ENCODE measurements around the gene SMPD3.

SMPD3 gene

DNA sequence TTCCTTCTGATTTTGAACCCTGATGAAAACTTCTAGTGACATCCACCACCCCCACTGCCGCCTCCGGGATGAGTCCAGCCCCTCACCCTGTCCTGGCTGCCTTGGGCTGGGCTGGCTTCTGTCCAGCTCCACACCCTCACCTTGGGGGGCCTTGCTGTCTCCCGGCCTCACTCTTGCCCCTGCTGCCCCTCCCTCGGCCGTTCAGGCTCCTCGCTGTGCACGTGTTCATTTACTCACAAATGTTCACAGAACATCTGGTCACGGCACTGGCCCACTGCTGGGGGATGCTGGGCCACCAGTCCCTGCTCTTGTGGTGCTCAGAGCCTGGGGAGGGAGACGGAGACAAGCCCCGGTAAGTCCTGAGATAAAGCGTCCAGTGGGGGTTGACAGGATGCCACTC, 96.8 kb downstream of the SMPD3 start:
- no peak for DNase-seq

DNA sequence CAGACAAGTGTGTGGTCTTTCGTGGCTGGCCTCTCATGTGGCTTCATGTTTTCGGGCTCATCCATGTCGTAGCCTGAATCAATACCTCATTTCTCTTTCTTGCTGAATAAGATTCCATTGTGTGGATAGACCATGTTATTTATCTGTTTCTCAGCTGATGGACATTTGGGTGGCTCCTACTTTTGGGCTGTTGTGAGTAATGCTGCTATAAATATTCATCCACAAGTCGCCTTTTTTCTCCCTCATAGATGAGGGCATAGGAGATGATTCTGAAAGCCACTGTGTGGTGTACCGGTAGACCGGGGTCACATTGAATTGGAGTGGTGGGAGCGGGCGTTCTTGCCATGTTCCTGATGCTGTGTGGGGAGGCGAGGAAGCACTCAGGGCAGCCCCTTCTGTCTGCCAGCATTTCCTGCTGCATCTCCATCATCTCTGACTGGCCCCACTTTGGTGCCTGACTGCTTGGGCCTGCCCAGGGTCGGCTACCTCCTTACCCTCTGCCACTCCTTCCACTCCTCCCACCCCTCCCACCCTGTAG, 97.4 kb downstream of the SMPD3 start:
- no peak for DNase-seq

DNA sequence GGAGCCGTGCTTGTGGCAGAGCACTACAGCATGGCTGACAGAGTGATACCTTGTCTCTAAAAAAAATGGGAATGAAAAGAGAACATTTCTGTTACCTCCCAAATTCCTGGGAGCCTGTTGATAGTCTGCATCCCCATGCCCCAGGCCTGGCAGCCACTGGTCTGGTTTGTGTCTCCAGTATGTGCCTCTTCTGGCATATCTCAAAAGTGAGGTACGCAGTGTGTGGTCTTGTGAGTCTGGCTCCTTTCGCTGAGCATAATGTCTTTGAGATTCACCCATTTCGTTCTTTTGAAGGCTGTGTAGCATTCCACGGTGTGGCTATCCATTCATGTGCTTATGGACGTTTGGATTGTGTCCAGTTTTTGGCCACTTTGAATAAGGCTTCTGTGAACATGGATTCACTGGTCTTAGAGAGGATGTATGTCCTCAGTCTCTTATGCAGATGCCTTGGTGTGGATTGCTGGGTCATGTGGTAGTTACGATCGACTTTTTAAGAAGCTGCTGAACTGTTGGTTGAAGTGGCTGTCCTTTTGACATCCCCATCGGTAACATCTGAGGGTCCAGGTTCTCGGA, 98.4 kb downstream of the SMPD3 start:
- no peak for DNase-seq

DNA sequence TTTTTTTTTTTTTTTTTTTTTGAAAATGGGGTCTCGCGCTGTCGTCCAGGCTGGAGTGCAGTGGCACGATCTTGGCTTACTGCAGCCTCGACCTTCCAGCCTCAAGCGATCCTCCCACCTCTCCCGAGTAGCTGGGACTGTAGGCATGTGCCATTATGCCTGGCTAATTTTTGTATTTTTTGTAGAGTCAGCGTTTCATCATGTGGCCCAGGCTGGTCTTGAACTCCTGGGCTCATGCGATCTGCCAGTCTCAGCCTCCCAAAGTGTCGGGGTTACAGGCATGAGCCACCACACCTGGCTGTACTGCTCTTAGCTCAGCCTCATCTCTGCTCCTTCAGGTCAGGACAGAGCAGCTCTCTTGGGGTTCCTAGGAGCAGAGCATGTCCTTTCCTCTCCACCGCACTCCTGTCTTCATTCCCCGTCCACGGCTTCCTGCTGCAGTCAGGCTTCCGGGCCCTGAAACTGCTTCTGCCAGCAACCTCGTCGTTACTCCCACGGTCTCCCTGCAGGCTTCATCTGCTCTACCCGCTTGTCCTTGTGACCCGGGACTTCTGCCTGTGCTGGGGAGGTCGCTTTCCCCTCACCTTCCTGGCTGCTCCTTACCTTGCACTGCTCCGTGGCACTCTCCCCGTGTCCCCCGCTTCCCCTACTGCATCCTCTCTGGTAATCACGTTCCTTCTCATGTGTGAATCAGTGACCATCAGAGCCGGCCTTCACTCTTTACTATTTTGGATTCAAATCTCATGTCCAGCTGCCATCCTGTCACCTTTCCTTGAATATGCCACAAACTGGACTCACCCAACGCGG, 99.5 kb downstream of the SMPD3 start:
- no peak for DNase-seq

DNA sequence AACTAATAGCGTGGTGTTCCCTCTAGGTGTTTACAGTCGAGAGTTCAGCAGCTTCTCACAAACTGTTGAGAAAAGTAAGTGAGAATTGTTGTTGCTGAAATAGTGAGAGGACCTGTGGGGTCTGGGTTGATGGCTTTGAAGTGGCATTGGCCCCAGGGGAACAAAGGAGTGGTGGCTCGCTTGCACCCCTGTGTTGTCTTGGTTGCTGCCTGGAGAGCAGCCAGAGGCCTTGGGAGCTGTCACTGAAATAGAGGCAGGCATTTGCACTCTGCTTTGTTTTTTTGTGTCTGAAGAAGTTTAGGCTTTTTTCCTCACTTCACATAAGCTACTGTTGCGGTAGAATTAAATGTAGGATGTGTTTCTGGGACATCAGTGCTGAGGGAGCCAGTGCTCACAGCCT, 100.7 kb downstream of the SMPD3 start:
- no peak for DNase-seq

DNA sequence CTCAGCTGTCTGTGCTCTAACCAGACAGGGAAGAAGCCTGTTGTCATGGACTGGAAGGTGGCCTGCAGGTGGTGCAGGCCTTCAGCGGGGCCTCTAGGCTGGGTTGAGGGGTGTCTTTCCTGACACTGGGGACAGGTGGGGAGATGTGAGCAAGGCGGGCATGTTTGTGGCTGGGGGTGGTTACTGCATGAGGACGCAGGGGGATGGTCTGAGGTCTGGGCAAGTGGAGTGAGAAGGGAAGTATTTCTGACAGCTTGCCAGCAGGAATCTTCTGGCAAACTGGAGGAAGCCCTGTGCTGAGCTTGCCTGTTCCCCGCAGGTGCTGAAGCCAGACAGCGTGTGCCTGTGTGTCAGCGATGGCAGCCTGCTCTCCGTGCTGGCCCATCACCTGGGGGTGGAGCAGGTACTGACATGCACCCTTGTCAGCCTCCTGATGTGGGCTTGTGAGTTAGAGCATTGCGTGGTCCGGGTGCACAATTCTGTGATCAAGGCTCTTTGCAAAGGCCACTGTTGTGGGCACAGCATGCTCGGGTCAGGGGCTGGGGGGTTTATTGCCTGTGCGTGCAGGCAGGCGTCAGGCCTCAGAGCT, 101.3 kb downstream of the SMPD3 start:
- DNase-seq, result no peak

DNA sequence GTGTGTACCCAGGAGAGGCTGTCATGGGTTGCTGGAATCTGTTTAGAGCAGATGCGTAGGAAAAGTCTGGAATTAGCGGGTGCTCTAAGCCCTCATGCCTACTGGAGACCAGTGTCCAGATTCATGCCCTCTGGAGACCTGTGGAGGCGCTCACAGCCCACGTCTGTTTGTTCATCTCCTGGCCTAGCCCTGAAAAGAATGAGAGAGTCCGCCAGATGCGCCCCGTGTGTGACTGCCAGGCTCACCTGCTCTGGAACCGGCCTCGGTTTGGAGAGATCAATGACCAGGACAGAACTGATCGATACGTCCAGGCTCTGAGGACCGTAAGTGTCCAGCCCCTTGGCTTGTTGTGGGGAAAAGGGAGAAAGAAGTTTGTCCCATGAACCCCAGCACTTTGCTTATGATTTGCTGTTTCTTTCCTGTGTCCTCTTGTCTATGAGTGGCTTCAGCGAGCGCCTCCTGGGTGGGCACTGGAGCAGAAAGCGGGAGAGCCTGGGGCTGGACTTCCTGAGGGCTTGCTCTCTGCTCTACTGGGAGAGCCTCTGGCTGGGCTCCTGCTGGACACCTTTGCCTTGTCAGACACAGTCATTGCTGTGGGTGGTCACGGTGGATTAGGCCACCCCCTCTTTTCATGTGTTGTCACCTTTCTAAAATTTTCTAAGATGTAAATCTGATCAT, 102.2 kb downstream of the SMPD3 start:
- no peak for DNase-seq

DNA sequence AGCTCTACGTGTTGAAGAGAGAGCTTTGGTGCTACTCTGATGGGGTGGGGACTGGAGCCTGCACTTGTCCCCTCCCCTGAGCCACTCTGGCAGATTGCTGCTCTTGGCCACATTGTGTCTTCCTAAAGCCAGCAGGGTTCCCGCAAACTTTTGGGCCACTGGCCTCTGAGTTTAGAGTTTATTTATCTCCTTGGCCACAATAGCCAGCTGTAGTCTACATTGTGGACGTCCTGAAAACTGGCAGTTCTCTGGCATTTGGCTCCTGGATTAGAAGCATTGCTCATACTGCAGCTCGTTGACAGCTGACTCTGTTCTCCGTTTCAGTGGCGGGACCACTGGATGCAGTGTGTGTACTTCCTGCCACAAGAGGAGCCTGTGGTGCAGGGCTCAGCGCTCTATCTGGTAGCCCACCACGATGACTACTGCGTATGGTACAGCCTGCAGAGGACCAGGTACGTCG, 102.9 kb downstream of the SMPD3 start:
- no peak for DNase-seq

DNA sequence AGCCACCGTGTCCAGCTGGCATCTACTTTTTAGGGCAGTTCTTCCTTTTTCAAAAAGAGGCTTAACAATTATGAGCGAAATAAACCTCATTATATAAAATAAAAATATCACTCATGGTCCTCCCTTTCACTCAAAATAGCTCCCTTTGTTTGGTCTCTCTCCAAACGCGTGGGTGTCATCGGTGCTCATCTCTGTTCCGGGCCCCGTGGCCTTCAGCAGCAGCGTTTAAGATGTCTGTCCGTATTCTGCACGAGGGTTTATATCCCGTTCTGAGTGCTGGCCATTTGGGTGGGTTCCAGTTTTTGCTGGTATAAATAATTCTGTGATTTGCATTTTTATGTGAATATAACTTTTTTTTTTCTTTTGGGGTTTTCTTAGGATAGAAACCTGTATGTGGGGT, 104.1 kb downstream of the SMPD3 start:
- no peak for DNase-seq

DNA sequence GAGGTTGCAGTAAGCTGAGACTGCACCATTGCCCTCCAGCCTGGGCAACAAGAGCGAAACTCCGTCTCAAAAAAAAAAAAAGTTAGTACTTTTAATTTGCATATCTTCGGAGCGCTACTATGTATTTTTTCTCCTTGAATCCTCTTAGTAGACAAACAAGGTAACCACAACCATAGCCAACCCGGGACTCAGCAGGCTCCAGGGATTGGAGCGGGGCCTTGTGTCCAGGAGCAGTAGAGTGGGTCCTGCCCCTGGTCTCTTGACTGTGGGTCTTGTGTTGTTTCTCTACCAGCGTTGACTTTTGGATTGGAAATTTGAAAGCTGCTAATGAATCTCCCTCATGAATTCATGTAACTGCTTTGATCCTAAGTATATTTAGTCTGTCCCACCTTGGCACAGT, 105.2 kb downstream of the SMPD3 start:
- no peak for DNase-seq

DNA sequence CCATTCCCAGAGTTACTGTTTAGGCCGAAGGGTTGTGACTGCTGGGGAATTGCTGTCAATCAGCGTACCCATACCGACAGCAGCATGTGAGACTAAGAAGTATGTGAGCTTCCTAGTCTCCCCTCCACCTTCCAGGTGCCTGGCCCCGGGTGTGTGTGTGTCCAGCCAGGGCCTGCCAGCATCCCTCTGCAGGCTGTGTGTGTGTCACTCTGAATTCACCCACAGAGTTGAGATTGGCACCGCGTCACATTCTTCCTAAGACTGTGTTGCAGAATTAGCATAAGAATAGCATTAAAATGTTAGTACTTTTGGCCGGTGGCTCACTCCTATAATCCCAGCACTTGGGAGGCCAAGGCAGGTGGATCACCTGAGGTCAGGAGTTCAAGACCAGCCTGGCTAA, 105.7 kb downstream of the SMPD3 start:
- DNase-seq, result no peak

DNA sequence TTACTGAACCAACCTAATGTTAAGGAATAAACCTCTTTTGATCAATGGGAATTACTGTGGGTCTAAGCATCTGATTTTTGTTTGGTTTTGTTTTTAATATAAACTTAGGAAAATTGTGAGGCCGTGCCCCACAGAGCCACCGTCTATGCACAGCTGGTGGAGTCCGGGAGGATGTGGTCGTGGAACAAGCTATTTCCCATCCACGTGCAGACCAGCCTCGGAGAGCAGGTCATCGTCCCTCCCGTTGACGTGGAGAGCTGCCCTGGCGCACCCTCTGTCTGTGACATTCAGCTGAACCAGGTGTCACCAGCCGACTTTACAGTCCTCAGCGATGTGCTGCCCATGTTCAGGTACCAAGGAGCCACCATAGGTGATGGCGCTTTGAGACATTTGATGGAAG, 109.1 kb downstream of the SMPD3 start:
- no peak for DNase-seq

DNA sequence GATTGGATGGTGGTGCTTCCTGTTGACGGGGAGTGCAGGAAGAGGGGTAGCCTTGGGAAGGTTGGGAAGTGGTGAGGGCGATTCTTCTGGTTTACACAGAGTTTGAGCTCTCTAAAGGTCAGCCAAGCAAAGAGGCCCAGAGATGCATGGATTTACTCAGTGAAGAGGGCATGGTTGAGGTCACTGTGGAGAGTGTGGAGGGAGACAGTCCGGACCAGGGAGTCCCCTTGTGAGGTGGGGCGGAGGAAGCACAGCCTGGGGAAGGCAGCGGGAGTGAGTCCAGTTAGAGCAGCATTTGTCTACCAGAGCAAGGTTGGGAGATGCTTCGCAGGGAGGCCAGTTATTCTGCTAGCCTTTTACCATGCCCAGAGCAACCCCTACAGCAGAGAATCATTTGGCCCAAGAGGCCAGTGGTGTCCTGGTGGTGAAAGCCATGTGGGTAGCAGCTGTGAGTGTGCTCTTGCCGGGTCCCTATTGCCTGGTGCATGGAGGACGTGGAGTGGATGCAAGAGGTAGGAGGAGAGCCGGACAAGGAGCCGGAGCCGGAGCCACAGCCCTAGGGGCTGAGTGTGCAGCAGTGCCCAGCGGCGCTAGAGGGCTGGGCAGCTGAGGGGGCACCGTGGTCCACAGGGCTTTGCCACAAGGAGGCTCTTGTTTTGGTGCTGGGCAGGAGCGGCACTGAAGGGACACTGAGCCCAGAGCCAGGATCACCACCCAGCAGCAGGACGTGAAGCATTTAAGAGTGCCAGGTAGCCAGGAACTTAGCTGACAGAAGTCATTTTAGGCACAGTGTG, 109.8 kb downstream of the SMPD3 start:
- no peak for DNase-seq

DNA sequence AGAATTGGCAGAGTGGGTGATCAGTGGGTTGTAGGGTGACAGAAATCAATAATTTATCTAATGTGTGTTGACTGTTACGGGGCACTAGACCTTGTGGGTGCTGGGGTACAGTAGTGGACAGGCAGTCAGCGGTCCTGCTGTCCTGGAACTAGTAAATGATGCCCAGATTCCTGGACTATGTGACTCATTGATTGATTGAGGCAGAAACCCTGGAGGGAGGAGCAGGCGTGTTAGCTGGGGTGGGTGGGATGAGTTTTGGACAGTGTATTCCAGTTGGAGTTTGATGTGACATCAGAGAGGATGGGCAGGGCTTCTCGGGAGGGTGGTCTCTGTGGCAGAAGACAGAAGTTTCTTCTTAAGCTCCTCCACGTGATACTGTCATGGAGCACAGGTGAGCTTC, 113.1 kb downstream of the SMPD3 start:
- DNase-seq, result no peak

DNA sequence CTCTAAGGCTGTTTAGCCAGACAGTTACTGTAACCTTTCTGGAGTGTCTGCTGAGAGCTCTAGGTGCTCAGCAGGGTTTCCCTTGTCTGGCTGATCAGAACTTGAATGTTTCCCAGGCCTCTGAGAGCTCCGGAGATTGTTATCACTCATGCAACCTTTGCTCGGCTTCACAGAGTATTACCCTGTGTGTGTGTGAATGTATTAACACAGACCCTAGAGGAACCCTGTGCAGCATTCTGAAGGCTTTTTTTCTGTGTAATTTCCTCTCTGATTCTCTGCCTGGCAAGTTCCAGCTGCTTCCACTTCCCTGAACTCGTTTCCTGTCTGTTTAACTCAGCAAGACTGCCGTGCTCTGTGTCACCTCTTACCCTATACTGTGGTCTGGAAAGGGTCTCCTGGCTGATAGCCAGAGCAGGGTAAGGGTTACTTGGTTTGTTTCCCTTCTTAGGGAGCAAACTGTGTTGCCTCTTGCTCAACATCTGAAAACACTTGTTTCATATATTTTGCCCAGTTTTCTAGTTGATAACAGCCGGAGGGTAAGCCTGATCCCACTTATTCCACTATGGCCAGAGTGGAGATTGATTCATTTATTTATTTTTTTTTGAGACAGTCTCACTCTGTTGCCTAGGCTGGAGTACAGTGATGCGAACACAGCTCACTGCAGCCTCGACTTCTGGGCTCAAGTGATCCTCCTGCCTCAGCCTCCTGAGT, 115.7 kb downstream of the SMPD3 start:
- DNase-seq, result no peak

DNA sequence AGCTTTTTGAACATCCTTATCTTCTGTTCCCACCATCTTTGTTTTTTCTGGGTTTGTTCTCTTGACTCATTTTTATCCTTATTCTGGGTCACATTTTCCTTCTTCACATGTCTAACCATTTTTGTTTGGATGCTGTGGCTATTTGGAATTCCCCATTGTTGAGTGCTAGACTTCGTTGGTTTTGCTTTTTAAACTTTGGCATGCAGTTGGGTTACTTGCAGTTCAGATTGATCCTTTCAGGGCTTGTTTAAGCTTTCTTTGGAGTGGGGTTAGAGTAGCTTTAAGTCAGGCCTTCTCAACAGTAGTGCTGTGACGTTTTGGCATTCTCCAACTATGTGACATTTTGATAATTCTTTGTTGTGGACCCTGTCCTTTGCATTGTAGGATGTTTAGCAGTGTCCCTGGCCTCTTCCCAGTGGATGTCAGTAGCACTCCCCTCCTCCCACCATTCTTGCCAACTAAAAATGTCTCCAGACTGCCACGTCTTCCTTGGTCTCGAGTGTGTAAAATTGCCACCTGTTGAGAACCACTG, 116.4 kb downstream of the SMPD3 start:
- DNase-seq, result no peak

DNA sequence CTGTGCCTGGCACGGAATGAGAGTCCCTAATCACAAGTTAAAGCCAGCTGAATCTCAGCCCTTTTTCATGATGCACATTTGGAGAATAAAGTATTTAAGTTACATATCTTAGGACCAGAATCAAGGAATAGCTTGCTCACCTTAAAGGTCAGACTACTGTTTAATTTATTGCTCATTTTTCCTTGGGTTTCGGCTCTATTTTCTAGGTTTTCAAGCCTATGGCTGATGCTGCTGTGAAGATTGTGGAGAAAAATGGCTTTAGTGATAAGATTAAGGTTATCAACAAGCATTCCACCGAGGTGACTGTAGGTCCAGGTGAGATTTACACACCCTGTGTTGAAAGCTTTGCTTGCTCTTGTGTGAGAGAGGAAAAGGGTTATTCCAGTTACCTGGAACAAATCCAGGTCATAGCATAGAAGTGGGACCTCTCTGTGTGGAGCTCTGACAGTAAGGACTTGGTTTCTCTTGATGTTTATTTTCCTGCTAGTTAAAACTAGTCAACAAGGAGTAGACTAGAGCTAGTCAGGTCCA, 119.4 kb downstream of the SMPD3 start:
- no peak for DNase-seq

DNA sequence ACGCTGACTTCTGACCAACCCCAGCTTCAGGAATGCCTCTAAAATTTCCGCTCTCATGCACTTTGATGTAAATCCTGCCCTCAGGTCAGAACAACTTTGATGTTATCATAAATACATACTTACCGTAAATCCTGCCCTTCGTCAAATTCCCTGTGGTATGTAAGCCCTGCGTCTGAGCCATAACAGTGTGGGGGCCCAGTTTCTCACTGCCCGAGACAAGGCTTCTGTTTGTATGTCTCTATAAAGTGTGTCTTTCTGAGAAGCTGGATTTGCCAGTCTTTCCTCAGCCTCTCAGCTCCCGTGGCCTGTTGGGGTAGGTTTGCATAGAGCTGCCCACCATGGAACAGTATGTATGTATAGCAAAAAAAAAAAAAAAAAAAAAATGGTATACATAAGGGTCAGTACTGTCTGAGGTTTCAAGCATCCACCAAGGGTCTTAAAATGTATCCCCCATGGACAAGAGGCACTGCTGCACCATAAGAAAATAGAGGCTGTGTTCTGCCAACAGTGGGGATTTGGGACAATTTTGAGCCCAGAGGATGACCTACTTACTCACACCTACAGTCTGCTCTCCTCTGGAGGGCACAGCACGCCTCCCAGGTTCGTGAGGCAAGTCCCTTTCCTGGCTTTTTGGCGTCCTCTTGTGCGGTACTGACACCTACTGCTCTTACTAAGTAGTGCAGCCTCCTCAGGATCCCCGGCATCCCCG, 120.0 kb downstream of the SMPD3 start:
- DNase-seq, result peak; percentile 76

DNA sequence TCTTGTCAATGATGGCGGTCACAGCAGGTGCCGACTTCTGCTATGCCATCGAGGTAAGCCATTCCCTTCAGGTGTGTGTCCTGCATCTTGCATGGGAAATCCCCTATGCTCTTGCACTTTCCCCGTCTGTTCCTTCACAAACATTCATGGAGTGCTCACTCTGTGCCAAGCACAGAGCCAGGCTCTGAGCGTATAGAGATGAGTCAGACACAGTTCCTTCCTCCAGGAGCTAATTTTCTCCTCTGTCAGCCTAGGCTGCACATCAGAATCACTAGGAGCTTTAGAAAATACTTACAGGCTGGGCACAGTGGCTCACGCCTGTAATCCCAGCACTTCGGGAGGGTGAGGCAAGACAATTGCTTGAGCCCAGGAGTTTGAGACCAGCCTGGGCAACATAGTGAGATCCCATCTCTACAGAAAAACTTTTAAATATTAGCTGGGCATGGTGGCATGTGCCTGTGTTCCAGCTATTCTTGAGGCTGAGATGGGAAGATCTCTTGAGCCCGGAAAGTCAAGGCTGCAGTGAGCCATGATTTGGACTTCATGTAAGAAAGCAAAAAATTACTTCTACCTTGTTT, 123.4 kb downstream of the SMPD3 start:
- DNase-seq, result no peak

DNA sequence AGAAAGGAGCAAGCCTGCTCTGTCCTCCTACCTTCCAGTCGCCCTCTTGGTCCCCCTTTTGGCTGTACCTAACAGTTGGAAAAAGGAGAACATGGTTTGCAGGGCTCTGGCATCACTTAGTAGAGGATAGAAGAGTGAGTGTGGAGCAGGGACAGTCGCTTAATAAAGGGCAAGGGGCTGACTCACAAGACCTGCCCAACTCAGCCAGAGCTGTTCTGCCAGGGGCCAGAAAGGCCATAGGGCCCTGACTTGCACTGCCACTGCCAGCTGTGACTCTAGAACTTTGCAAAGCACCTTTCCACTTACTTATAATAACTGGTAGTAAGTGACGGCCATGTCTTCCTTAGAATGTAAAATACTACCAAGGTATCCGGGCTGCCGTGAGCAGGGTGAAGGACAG, 124.0 kb downstream of the SMPD3 start:
- DNase-seq, result no peak
